Stimulated activated CD8-positive, alpha-beta memory T cell treated with anti-CD3 and anti-CD28 coated beads, Interleukin-15, amount 100 ng/mL, for 1 hour (primary cell): Measurements from ENCODE around the gene KAZN.

Experiments used
- DNase-seq: peaks from one replicate; pipeline ENCODE4 v3.0.0-alpha.2; 2020; ENCODE audit warnings: low read depth

The KAZN gene

GRCh38 chr1:14647777-14648176 is 49.3 kb downstream of the KAZN start:
- no peak for DNase-seq

GRCh38 chr1:14648391-14648790 is 49.9 kb downstream of the KAZN start:
- no peak for DNase-seq

GRCh38 chr1:14648896-14649855 is 50.7 kb downstream of the KAZN start:
- DNase-seq: no peak

- no peak for DNase-seq
Measured at GRCh38 chr1:14649976-14650375, 51.5 kb downstream of the KAZN start.

GRCh38 chr1:14650951-14651350 is 52.5 kb downstream of the KAZN start:
- no peak for DNase-seq

- no peak for DNase-seq
Measured at GRCh38 chr1:14652840-14653239, 54.4 kb downstream of the KAZN start.

GRCh38 chr1:14653461-14653960 is 55.0 kb downstream of the KAZN start:
- no peak for DNase-seq

- no peak for DNase-seq
Measured at GRCh38 chr1:14654554-14654953, 56.1 kb downstream of the KAZN start.

- DNase-seq: no peak
Measured at GRCh38 chr1:14655385-14655784, 56.9 kb downstream of the KAZN start.

GRCh38 chr1:14656384-14656937 is 58.0 kb downstream of the KAZN start:
- no peak for DNase-seq

- DNase-seq: no peak
Measured at GRCh38 chr1:14658642-14659041, 60.2 kb downstream of the KAZN start.

- DNase-seq: no peak
Measured at GRCh38 chr1:14659913-14660312, 61.4 kb downstream of the KAZN start.

- DNase-seq: no peak
Measured at GRCh38 chr1:14660801-14661200, 62.3 kb downstream of the KAZN start.

- no peak for DNase-seq
Measured at GRCh38 chr1:14661222-14661621, 62.7 kb downstream of the KAZN start.

GRCh38 chr1:14662116-14662515 is 63.6 kb downstream of the KAZN start:
- no peak for DNase-seq

- DNase-seq: no peak
Measured at GRCh38 chr1:14663773-14664172, 65.3 kb downstream of the KAZN start.

- DNase-seq: no peak
Measured at GRCh38 chr1:14666373-14666772, 67.9 kb downstream of the KAZN start.

GRCh38 chr1:14666962-14667650 is 68.6 kb downstream of the KAZN start:
- DNase-seq: no peak

- no peak for DNase-seq
Measured at GRCh38 chr1:14667651-14667984, 69.1 kb downstream of the KAZN start.

- DNase-seq: no peak
Measured at GRCh38 chr1:14668538-14668937, 70.1 kb downstream of the KAZN start.

- DNase-seq: no peak
Measured at GRCh38 chr1:14672005-14672404, 73.5 kb downstream of the KAZN start.

GRCh38 chr1:14674030-14674429 is 75.5 kb downstream of the KAZN start:
- no peak for DNase-seq

- no peak for DNase-seq
Measured at GRCh38 chr1:14676400-14676799, 77.9 kb downstream of the KAZN start.
